HUES64 (cell line): ENCODE data around the gene CMC2.

Source experiments
- H3K27ac ChIP-seq: 2 replicates; pipeline ENCODE4 v1.7.0; 2013; ENCODE audit warnings: low read depth, low read length, inconsistent platforms
- H3K27me3 ChIP-seq: 2 replicates; pipeline ENCODE4 v1.6.1; 2013; ENCODE audit warnings: mild to moderate bottlenecking, low read length; ENCODE audit not compliant: insufficient read depth
- H3K36me3 ChIP-seq: 2 replicates; pipeline ENCODE4 v1.6.1; 2013; ENCODE audit warnings: mild to moderate bottlenecking, low read length; ENCODE audit not compliant: insufficient read depth
- H3K4me1 ChIP-seq: 2 replicates; pipeline ENCODE4 v1.6.1; 2013; ENCODE audit warnings: mild to moderate bottlenecking, low read length, moderate library complexity; ENCODE audit not compliant: insufficient read depth
- H3K4me3 ChIP-seq: 2 replicates; pipeline ENCODE4 v1.5.1; 2013; ENCODE audit warnings: mild to moderate bottlenecking, low read length, moderate library complexity
- H3K9ac ChIP-seq: 2 replicates; pipeline ENCODE4 v1.6.1; 2013; ENCODE audit warnings: mild to moderate bottlenecking, low read depth, low read length
- H3K9me3 ChIP-seq: 2 replicates; pipeline ENCODE4 v1.6.1; 2013; ENCODE audit warnings: low read depth, low read length; ENCODE audit not compliant: insufficient read depth
- WGBS: fragments of 150-250, 120-280 bp; methylation state at CpG from one replicate; pipeline ENCODE4 v1.1.7; 2013; ENCODE audit warnings: missing lambda C conversion rate; 5-methylcytosine and 5-hydroxymethylcytosine counted together

The CMC2 gene

DNA sequence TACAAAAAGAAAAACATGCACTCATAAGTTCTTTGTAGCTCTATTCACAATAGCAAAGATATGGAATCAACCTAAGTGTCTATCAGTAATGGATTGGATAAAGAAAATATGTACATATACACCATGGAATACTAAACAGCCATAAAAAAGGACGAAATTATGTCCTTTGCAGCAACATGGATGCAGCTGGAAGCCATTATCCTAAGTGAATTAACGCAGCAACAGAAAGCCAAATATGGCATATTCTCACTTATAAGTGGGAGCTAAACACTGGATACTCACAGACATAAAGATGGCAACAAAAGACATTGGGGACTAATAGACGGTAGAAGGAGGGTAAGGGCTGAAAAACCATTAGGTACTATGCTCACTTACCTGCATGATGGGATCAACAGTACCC is 5.8 kb downstream of the CMC2 start:
- H3K36me3 ChIP-seq, result peaks cover 4% of the 10 kb centered on the region; the same call in 1 of the 2 replicates
- H3K9me3 ChIP-seq, result no peaks in the 10 kb centered on the region
- H3K9ac ChIP-seq, result no peak overlapping the region
- 98% methylated on average over 3 of the region's 3 CpGs for WGBS
- no peaks in the 10 kb centered on the region for H3K27me3 ChIP-seq
- H3K27ac ChIP-seq, result no peak overlapping the region
- peaks cover 14% of the 10 kb centered on the region for H3K4me1 ChIP-seq
- H3K4me3 ChIP-seq, result no peak overlapping the region

DNA sequence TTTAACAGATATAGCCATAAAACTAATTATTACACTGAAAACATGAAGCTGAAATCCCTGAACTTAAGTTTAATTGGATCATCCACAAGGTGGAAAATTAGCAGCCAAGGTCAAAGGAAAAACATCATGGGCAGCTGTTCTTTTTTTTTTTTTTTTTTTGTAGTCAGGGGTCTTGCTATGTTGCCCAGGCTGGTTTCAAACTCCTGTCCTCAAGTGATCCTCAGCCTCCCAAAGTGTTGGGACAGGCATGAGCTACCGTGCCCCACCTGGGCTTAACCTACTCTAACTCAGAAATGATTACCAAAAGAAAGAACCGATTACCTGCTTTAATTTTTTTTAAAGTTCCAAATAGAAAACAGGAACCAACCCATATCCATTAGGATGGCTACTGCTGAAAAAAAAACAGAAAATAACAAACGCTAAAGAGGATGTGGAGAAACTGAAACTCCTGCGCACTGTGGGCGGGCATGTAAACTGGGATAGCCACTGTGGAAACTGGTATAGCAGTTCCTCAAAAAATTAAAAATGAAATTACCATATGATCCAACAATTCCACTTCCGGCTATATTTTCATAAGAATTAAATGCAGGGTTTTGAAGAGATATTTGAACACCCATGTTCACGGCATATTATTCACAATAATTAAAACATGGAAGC is 8.6 kb downstream of the CMC2 start:
- peaks cover 4% of the 10 kb centered on the region; the same call in 1 of the 2 replicates for H3K36me3 ChIP-seq
- H3K9me3 ChIP-seq, result no peaks in the 10 kb centered on the region
- H3K4me1 ChIP-seq, result 0 out of 2 replicates have a peak, but pooled peaks cover 6% of the 10 kb centered on the region
- no peak overlapping the region for H3K9ac ChIP-seq
- 98% methylated on average over 5 of the region's 7 CpGs for WGBS
- no peak overlapping the region for H3K4me3 ChIP-seq
- no peak overlapping the region for H3K27ac ChIP-seq
- no peaks in the 10 kb centered on the region for H3K27me3 ChIP-seq

GRCh38 chr16:80997139-80997798 is 9.4 kb downstream of the CMC2 start:
- H3K4me3 ChIP-seq, result no peak overlapping the region
- 0 out of 2 replicates have a peak, but pooled peaks cover 6% of the 10 kb centered on the region for H3K4me1 ChIP-seq
- peaks cover 4% of the 10 kb centered on the region; the same call in 1 of the 2 replicates for H3K36me3 ChIP-seq
- H3K27me3 ChIP-seq, result no peaks in the 10 kb centered on the region
- no peak overlapping the region for H3K9ac ChIP-seq
- H3K9me3 ChIP-seq, result no peaks in the 10 kb centered on the region
- WGBS, result 90% methylated on average over 8 of the region's 9 CpGs
- H3K27ac ChIP-seq, result no peak overlapping the region

DNA sequence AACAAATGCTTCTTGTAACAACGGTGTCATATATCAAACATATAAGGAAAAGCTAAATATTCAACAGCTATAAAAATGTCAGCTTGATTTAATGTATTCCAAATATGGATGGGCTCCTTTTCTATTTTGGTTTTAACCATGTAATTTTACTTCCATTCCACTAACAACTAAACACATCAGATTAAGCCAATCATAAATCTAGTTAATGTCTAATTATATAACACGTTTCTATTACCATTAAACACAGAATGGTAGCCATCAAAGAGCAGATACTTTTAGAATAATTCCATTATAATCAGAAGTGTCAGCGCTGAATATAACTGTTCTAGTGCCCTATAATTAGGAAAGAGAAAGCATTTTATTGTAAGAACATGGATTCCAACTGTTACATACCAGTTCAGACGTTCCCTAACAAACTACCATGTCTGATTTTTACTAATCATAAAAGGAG is 10.0 kb downstream of the CMC2 start:
- Histone ChIP-seq H3K36me3 (peaks cover 4% of the 10 kb centered on the region; the same call in 1 of the 2 replicates), H3K9ac (no peak overlapping the region), H3K4me1 (0 out of 2 replicates have a peak, but pooled peaks cover 6% of the 10 kb centered on the region), H3K4me3 (no peak overlapping the region), H3K9me3 (no peaks in the 10 kb centered on the region), H3K27me3 (no peaks in the 10 kb centered on the region), H3K27ac (no peak overlapping the region)
- 100% methylated on average over 2 of the region's 4 CpGs for WGBS

DNA sequence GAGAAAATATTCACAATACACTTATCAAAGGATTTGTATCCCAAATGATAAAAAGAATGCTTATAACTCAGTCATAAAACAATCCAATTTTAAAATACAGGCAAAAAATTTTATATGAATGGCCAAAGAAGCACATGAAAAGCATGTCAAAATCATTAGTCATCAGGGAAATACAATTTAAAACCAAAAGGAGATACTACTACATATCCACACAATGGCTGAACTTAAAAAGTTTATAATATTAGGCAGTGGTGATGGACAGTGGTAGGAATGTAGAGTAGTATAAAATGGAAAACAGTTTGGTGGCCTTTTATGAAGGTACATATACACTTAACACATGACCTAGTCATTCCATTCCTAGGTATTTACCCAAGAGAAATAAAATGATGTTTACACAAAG is 12.2 kb downstream of the CMC2 start:
- H3K27me3 ChIP-seq, result no peaks in the 10 kb centered on the region
- 0 out of 2 replicates have a peak, but pooled peaks cover 6% of the 10 kb centered on the region for H3K4me1 ChIP-seq
- no peak overlapping the region for H3K9ac ChIP-seq
- H3K27ac ChIP-seq, result no peak overlapping the region
- H3K4me3 ChIP-seq, result no peak overlapping the region
- no peaks in the 10 kb centered on the region for H3K9me3 ChIP-seq
- H3K36me3 ChIP-seq, result peaks cover 4% of the 10 kb centered on the region; the same call in 1 of the 2 replicates

- H3K27me3 ChIP-seq, result no peaks in the 10 kb centered on the region
- H3K9ac ChIP-seq, result no peak overlapping the region; the same call in 1 of the 2 replicates
- peak overlapping the region; percentile 38 for H3K27ac ChIP-seq
- no peak overlapping the region for H3K4me3 ChIP-seq
- peaks cover 4% of the 10 kb centered on the region; the same call in 1 of the 2 replicates for H3K36me3 ChIP-seq
- 0 out of 2 replicates have a peak, but pooled peaks cover 6% of the 10 kb centered on the region for H3K4me1 ChIP-seq
- no peaks in the 10 kb centered on the region for H3K9me3 ChIP-seq
These were observed 12.9 kb downstream of the CMC2 start for GRCh38 chr16:80993834-80994233.

- Histone ChIP-seq H3K9me3 (no peaks in the 10 kb centered on the region), H3K36me3 (peaks cover 4% of the 10 kb centered on the region; the same call in 1 of the 2 replicates), H3K9ac (no peak overlapping the region; the same call in 1 of the 2 replicates), H3K27ac (peak overlapping the region; percentile 38), H3K27me3 (no peaks in the 10 kb centered on the region), H3K4me3 (no peak overlapping the region), H3K4me1 (0 out of 2 replicates have a peak, but pooled peaks cover 7% of the 10 kb centered on the region)
- 54% methylated on average over 6 of the region's 6 CpGs for WGBS
These were observed 13.4 kb downstream of the CMC2 start for GRCh38 chr16:80993307-80993706.

DNA sequence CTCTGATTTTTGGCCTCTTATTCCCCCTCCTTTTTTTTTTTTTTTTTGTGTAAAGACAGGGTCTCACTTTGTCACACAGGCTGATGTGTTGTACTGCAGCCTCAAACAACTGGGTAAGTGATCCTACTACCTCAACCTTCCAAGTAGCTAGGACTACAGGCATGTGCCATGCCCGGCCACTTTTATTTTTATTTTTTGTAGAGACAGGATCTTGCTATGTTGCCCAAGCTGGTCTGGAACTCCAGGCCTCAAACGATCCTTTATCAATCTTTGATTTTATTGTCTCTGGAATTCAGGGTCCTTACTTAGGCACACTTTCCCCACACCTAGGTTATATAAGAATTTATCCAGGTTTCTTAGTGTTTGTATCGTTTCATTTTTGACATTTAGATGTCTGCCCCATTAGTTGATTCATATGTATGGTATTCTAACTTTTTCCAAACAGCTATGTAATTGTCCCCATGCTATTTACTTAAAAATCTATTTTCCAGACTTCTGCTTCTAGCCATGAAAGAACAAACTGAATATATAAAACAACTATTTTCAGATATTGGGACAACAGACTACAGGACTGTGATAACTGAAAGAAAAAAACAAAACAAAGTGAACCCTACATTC is 13.9 kb downstream of the CMC2 start:
- H3K27me3 ChIP-seq, result no peaks in the 10 kb centered on the region
- peaks cover 4% of the 10 kb centered on the region; the same call in 1 of the 2 replicates for H3K36me3 ChIP-seq
- no peaks in the 10 kb centered on the region for H3K9me3 ChIP-seq
- H3K4me1 ChIP-seq, result 0 out of 2 replicates have a peak, but pooled peaks cover 12% of the 10 kb centered on the region
- H3K4me3 ChIP-seq, result no peak overlapping the region
- no peak overlapping the region for H3K9ac ChIP-seq
- no peak overlapping the region for H3K27ac ChIP-seq
- 30% methylated on average over 2 of the region's 3 CpGs for WGBS

DNA sequence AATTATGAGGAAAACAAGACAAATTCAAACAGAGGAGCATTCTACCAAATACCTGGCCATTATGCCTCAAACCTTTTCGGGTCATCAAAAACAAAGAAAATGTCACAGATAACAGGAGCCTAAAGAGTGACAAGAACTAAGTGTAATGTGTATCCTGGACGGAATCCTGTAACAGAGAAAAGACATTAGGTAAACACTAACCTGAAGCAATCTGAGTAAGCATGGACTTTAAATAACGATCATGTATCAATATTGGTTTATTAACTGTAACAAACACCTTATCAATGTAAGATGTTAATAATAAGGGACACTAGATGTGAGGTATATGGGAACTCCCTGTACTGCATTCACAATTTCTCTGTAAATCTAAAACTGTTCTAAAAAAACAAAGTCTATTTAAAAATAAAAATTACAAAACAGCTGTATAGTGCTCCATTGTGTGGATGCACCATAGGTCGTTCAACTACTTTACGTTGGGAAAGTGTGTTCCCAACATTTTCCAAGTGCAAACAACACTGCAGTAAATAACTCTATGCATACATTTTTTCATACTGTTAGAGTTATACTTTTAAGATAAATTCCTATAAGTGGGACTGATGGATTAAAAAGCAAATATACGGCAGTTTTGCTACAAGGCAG is 14.8 kb downstream of the CMC2 start:
- no peak overlapping the region for H3K27ac ChIP-seq
- no peak overlapping the region for H3K4me3 ChIP-seq
- no peaks in the 10 kb centered on the region for H3K27me3 ChIP-seq
- H3K36me3 ChIP-seq, result peaks cover 4% of the 10 kb centered on the region; the same call in 1 of the 2 replicates
- no peak overlapping the region for H3K9ac ChIP-seq
- no peaks in the 10 kb centered on the region for H3K9me3 ChIP-seq
- H3K4me1 ChIP-seq, result peaks cover 21% of the 10 kb centered on the region
- 97% methylated on average over 2 of the region's 6 CpGs for WGBS

DNA sequence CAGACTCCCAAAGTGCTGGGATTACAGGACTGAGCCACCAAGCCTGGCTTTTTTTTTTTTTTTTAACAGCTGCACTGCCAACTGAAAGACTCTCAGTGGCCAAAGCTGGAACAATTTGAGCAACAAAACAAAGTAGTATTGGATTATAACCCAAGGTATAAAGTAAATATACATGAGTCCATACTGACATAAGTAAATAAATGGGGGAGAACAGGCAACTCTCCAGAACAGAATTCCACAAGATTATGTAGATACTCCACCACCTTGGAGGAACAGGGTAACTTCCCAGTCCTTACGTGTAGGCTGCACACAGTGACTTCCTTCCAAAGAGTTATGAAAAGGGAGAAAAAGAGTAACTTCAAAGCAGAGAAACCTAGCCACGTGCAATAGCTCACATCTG is 15.7 kb downstream of the CMC2 start:
- no peak overlapping the region for H3K4me3 ChIP-seq
- no peak overlapping the region for H3K27ac ChIP-seq
- H3K27me3 ChIP-seq, result 0 out of 2 replicates have a peak, but pooled peaks cover 3% of the 10 kb centered on the region
- no peak overlapping the region for H3K9ac ChIP-seq
- H3K9me3 ChIP-seq, result no peaks in the 10 kb centered on the region
- WGBS, result 94% methylated on average over 2 of the region's 2 CpGs
- peaks cover 30% of the 10 kb centered on the region for H3K4me1 ChIP-seq
- H3K36me3 ChIP-seq, result no peaks in the 10 kb centered on the region; the same call in 1 of the 2 replicates
